Measurements from ENCODE around the gene RNF149.

DNA sequence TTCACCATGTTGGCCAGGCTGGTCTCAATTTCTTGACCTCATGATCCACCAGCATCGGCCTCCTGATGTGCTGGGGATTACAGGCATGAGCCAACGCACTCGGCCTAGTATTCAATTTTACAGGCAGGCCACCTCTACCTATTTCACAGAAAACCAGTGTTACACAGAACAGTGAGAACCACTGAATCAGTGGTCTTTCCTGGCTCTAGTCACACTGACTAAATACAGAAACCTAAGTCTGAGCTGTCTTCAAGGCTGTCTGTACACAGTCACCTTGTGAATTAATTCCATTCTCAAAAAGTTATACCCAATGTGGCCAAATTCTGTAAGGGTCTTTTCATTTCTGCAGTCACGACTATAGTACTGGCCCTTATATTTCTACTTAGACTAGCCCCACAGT, 3.5 kb downstream of the RNF149 start:
- TF ChIP-seq, protein P1, sequence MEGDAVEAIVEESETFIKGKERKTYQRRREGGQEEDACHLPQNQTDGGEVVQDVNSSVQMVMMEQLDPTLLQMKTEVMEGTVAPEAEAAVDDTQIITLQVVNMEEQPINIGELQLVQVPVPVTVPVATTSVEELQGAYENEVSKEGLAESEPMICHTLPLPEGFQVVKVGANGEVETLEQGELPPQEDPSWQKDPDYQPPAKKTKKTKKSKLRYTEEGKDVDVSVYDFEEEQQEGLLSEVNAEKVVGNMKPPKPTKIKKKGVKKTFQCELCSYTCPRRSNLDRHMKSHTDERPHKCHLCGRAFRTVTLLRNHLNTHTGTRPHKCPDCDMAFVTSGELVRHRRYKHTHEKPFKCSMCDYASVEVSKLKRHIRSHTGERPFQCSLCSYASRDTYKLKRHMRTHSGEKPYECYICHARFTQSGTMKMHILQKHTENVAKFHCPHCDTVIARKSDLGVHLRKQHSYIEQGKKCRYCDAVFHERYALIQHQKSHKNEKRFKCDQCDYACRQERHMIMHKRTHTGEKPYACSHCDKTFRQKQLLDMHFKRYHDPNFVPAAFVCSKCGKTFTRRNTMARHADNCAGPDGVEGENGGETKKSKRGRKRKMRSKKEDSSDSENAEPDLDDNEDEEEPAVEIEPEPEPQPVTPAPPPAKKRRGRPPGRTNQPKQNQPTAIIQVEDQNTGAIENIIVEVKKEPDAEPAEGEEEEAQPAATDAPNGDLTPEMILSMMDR (conservative IDR thresholded peaks at IDR 0.05 in 1 of 2, IDR thresholded peaks at IDR 0.05 in 1 of 2; ENCODE audit: low read depth in 1 of 2, low read length in 2 of 2) = no peak
- TF ChIP-seq EZH2 (IDR thresholded peaks at IDR 0.05; ENCODE audit: low read length, missing control alignments) = no peak
